SU-DHL-6 (cell line): ENCODE measurements around the gene GALNT17.

Source experiments
- H2AFZ ChIP-seq: fragments of 200-600 bp; sonication (generic); 2 replicates; pipeline ENCODE4 v1.6.1; 2014; ENCODE audit warnings: low read depth, mild to moderate bottlenecking, moderate library complexity, mixed read lengths, antibody characterized with exemption, low read length; ENCODE audit not compliant: severe bottlenecking
- H3F3A ChIP-seq: fragments of 200-600 bp; shearing (Covaris generic); 2 replicates; pipeline ENCODE4 v1.6.0; 2016; ENCODE audit warnings: antibody characterized with exemption, mild to moderate bottlenecking; ENCODE audit not compliant: insufficient read depth
- H3K27ac ChIP-seq: fragments of 200-600 bp; sonication (generic); 2 replicates; pipeline ENCODE4 v1.5.1; 2016; ENCODE audit warnings: low read depth, mild to moderate bottlenecking, low read length, moderate library complexity, mixed read lengths
- H3K27me3 ChIP-seq: fragments of 200-600 bp; sonication (generic), shearing (Covaris generic); 2 replicates; pipeline ENCODE4 v1.6.0; 2014; ENCODE audit warnings: mild to moderate bottlenecking, low read length
- H3K36me3 ChIP-seq: fragments of 200-600 bp; sonication (generic); 2 replicates; pipeline ENCODE4 v1.6.1; 2014; ENCODE audit warnings: mild to moderate bottlenecking, low read length, mixed read lengths
- H3K4me2 ChIP-seq: fragments of 300-600, 200-600 bp; shearing (Covaris generic), sonication (generic); 2 replicates; pipeline ENCODE4 v1.6.0; 2014; ENCODE audit warnings: low read length, low read depth, mild to moderate bottlenecking; ENCODE audit not compliant: poor library complexity, severe bottlenecking
- H3K4me3 ChIP-seq: fragments of 200-600 bp; sonication (generic); 2 replicates; pipeline ENCODE4 v1.5.1; 2014; ENCODE audit warnings: antibody characterized with exemption, low read length, mild to moderate bottlenecking, mixed read lengths; ENCODE audit not compliant: insufficient read depth, poor library complexity, severe bottlenecking
- H3K79me2 ChIP-seq: fragments of 200-600 bp; sonication (generic); 2 replicates; pipeline ENCODE4 v1.6.1; 2014; ENCODE audit warnings: mild to moderate bottlenecking, low read length, moderate library complexity; ENCODE audit not compliant: insufficient read depth
- H3K9ac ChIP-seq: fragments of 200-600 bp; sonication (generic); 2 replicates; pipeline ENCODE4 v1.7.0; 2014; ENCODE audit warnings: mild to moderate bottlenecking, low read length
- H3K9me2 ChIP-seq: fragments of 200-600 bp; sonication (generic); replicated peaks from 2 replicates; pipeline ENCODE4 v1.6.1; 2014; ENCODE audit warnings: low read length; ENCODE audit not compliant: insufficient read depth
- H3K9me3 ChIP-seq: fragments of 200-600 bp; sonication (generic); 2 replicates; pipeline ENCODE4 v1.6.1; 2014; ENCODE audit warnings: low read length, mixed read lengths; ENCODE audit not compliant: insufficient read depth
- H4K20me1 ChIP-seq: fragments of 200-600 bp; sonication (generic); 2 replicates; pipeline ENCODE4 v1.6.1; 2014; ENCODE audit warnings: low read depth, mild to moderate bottlenecking, antibody characterized with exemption, low read length, moderate library complexity, mixed read lengths
- EZH2phosphoT487 ChIP-seq: fragments of 200-600 bp; sonication (generic), shearing (Covaris generic); conservative IDR thresholded peaks from 2 replicates; pipeline ENCODE4 v1.6.1; 2018; ENCODE audit warnings: mild to moderate bottlenecking, antibody characterized with exemption, low read length, moderate library complexity, mixed read lengths
- TF ChIP-seq, protein P1 (sequence below): fragments of 200-600 bp; sonication (generic); IDR thresholded peaks from one replicate; pipeline ENCODE4 v1.5.1; 2017; ENCODE audit warnings: antibody characterized with exemption, mild to moderate bottlenecking, low read length, moderate library complexity; ENCODE audit not compliant: insufficient read depth, poor library complexity, severe bottlenecking

GALNT17 gene

DNA sequence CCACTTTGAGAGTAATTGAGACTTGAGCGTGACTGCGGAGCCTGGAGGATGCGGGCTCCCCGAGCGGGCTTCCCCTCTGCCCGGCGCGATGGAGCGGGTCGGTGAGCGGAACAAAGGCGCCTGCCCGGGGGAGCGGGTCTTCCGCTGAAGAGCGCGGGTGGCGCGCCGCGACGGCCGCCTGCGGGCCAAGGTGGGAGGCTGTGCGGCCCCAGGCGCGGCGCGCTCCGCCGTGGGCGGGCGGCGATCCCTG, at the start of gene GALNT17:
GALNT17 (plus strand) TSS at position 18 of the 250 bp plus-strand sequence.
- no peak within 1 kb of the TSS for H3K27ac ChIP-seq
- TF ChIP-seq, protein P1, sequence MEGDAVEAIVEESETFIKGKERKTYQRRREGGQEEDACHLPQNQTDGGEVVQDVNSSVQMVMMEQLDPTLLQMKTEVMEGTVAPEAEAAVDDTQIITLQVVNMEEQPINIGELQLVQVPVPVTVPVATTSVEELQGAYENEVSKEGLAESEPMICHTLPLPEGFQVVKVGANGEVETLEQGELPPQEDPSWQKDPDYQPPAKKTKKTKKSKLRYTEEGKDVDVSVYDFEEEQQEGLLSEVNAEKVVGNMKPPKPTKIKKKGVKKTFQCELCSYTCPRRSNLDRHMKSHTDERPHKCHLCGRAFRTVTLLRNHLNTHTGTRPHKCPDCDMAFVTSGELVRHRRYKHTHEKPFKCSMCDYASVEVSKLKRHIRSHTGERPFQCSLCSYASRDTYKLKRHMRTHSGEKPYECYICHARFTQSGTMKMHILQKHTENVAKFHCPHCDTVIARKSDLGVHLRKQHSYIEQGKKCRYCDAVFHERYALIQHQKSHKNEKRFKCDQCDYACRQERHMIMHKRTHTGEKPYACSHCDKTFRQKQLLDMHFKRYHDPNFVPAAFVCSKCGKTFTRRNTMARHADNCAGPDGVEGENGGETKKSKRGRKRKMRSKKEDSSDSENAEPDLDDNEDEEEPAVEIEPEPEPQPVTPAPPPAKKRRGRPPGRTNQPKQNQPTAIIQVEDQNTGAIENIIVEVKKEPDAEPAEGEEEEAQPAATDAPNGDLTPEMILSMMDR: no peak
- TF ChIP-seq EZH2phosphoT487: no peak
- no peaks in the 10 kb centered on the region for H4K20me1 ChIP-seq
- H3K79me2 ChIP-seq: no peaks in the 10 kb centered on the region
- no peaks in the 10 kb centered on the region for H3K27me3 ChIP-seq
- H3K9me3 ChIP-seq: peaks cover 5% of the 10 kb centered on the region; the same call in 1 of the 2 replicates
- H2AFZ ChIP-seq: no peak within 1 kb of the TSS
- H3K4me3 ChIP-seq: no peak within 1 kb of the TSS
- H3K4me2 ChIP-seq: no peak within 1 kb of the TSS
- H3K9me2 ChIP-seq: no peaks in the 10 kb centered on the region
- H3K36me3 ChIP-seq: no peaks in the 10 kb centered on the region
- no peaks in the 10 kb centered on the region for H3F3A ChIP-seq
- H3K9ac ChIP-seq: no peak within 1 kb of the TSS

DNA sequence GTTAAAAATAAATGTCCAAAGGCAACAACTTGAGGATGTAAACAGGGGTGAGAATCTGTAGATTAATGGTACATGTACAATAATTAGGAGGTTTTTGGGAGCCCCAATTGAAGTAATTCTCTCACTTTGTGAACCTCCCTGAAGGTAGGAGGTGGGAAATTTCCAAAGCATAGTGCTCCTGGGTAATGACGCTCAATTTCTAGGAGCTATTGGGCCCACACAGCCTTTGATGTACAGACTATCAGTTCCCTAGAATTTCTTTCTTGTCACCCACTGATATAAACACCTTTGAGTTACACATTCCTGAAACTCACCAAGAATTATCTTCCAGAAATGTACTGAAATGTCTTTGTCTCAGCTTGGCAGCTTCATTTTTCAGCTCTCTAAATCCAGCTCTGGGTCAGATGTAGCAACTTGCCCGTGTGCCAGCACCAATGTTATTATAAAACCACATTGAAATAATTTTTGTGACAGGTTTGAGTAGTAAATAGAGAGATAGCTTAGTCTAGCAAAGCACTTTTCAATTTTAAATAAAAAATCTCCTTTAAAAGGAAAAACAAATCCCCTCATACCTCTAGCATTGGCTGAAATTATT, 36.6 kb upstream of the GALNT17 start:
- Histone ChIP-seq H3K9ac (no peak overlapping the region), H2AFZ (no peak overlapping the region), H3K9me2 (no peaks in the 10 kb centered on the region), H3K4me3 (no peak overlapping the region), H3K9me3 (no peaks in the 10 kb centered on the region), H3K36me3 (no peaks in the 10 kb centered on the region), H3K27ac (no peak overlapping the region), H3K79me2 (no peaks in the 10 kb centered on the region), H3F3A (no peaks in the 10 kb centered on the region), H3K4me2 (no peak overlapping the region), H3K27me3 (no peaks in the 10 kb centered on the region), H4K20me1 (no peaks in the 10 kb centered on the region)
- TF ChIP-seq EZH2phosphoT487: no peak
- TF ChIP-seq, protein P1: no peak

DNA sequence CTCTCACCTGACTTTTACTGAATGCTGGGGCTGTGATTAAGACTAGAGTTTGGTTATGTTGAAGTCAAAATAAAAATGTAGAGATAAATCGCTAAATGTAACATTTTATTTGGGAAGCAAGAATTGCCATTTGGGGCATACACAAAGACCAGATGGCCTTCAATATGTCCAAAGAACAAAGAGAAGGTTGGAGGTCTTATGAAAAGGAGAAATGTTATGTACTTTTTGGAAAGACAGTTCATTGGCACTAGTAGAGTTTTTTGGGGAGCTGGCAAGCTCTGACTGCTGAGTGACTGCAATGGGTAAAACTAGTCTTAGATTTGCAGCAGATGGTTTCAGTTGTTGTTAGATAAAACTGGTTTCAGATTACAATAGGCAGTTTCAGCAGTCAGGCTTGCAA, 35.6 kb upstream of the GALNT17 start:
- no peak overlapping the region for H2AFZ ChIP-seq
- no peaks in the 10 kb centered on the region for H3K36me3 ChIP-seq
- no peaks in the 10 kb centered on the region for H3K27me3 ChIP-seq
- no peak overlapping the region for H3K4me3 ChIP-seq
- no peaks in the 10 kb centered on the region for H3K9me2 ChIP-seq
- no peaks in the 10 kb centered on the region for H3K79me2 ChIP-seq
- no peaks in the 10 kb centered on the region for H3F3A ChIP-seq
- H4K20me1 ChIP-seq: no peaks in the 10 kb centered on the region
- TF ChIP-seq EZH2phosphoT487: no peak
- TF ChIP-seq, protein P1: no peak
- H3K9ac ChIP-seq: no peak overlapping the region
- no peaks in the 10 kb centered on the region for H3K9me3 ChIP-seq
- H3K27ac ChIP-seq: no peak overlapping the region
- H3K4me2 ChIP-seq: no peak overlapping the region

DNA sequence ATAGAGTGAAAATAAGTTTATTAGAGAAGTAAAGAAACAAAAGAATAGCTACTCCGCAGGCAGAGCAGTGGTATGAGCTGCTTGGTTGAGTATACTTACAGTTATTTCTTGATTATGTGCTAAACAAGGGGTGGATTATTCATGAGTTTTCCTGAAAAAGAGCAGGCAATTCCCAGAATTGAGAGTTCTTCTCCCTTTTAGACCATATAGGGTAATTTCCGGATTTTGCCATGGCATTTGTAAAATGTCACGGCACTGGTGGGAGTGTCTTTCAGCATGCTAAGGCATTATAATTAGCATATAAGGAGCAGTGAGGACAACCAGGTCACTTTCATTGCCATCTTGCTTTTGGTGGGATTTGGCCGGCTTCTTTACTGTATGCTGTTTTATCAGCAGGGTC, 25.7 kb upstream of the GALNT17 start:
- Histone ChIP-seq H3K27me3 (no peaks in the 10 kb centered on the region), H3K4me3 (no peak overlapping the region), H3K9me2 (no peaks in the 10 kb centered on the region; the same call in 1 of the 2 replicates), H3K9ac (no peak overlapping the region), H3K79me2 (no peaks in the 10 kb centered on the region), H4K20me1 (no peaks in the 10 kb centered on the region), H3K9me3 (no peaks in the 10 kb centered on the region), H2AFZ (no peak overlapping the region), H3K4me2 (no peak overlapping the region), H3F3A (no peaks in the 10 kb centered on the region), H3K27ac (no peak overlapping the region), H3K36me3 (no peaks in the 10 kb centered on the region)
- no peak for TF ChIP-seq EZH2phosphoT487
- TF ChIP-seq, protein P1: no peak
